HFFc6 (cell line): ENCODE measurements around the gene SLC26A11. TPM values are rescaled to one million over a fixed set of nuclear protein-coding genes. Genes with fewer than 3 reads are reported as not detected.

Source experiments
- DNase-seq: peaks from one replicate; pipeline ENCODE4 v3.0.0-alpha.2; 2018
- H3K27ac Mint-ChIP-seq: 2 replicates; pipeline ENCODE4 v1.8.0; 2020; ENCODE audit warnings: mild to moderate bottlenecking, mixed read lengths
- H3K27me3 Mint-ChIP-seq: 2 replicates; pipeline ENCODE4 v1.8.0; 2021; ENCODE audit warnings: mild to moderate bottlenecking, moderate library complexity, mixed read lengths; ENCODE audit not compliant: insufficient read depth
- H3K36me3 Mint-ChIP-seq: 2 replicates; pipeline ENCODE4 v1.8.0; 2021; ENCODE audit warnings: low read depth, mixed read lengths
- H3K4me1 Mint-ChIP-seq: 2 replicates; pipeline ENCODE4 v1.8.0; 2020; ENCODE audit warnings: low read depth, mixed read lengths
- H3K4me3 Mint-ChIP-seq: 2 replicates; pipeline ENCODE4 v1.8.0; 2020; ENCODE audit warnings: mild to moderate bottlenecking, moderate library complexity, mixed read lengths
- H3K9me3 Mint-ChIP-seq: 2 replicates; pipeline ENCODE4 v1.8.0; 2020; ENCODE audit warnings: mild to moderate bottlenecking, mixed read lengths
- CTCF ChIP-seq: fragments of 200-600 bp; sonication (generic); IDR thresholded peaks from 2 replicates; pipeline ENCODE4 v1.5.0; 2021; ENCODE audit warnings: antibody characterized with exemption, mild to moderate bottlenecking
- total RNA-seq, 6 experiments: library from RNA; stranded (reverse); fragmentation: NEBNext Ultra II Directional; extraction: Animal tissue kit (Norgen Biotek cat#: 25700); gene quantifications; 2 replicates in 1 of 6; 3 replicates in 5 of 6; pipeline ENCODE4 v1.2.3, GENCODE V29; 2021

The SLC26A11 gene
- total RNA-seq, 6 experiments from 2014 or later = 11.4 to 13.6 (median 12.5) TPM

DNA sequence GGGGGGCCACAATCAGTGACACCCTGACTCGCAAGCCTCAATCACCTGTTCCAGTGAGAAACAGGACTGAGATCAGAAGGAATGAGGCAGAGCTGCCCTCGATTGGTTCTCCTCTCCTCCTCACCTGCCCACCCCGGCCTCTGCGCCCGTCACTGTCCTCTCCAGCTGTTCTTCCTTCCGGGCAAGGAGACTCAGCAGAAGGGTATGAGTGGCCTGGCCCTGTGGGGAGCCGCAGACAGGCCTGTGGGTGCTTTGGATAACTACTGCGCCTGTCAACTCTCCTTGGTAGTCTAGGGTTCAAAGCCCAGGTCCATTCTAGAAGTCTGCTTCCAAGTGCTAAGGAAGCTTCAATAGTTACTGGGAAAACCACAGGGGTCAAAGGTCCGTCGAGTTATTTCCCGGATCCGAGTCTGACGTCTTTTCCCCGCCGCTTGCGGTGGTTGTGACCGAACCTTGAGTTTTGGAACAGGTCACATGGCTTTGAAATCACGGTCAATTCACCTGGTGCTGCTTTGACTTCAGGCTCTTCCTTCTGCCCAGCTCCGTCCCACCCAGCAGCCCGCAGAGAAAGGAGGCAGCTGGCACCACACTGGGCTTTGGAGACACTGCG lies 42.1 kb upstream of the SLC26A11 start:
- peaks cover 6% of the 10 kb centered on the region for H3K4me1 Mint-ChIP-seq
- H3K36me3 Mint-ChIP-seq = no peaks in the 10 kb centered on the region
- no peak overlapping the region for H3K27ac Mint-ChIP-seq
- DNase-seq = no peak
- no peak overlapping the region for H3K4me3 Mint-ChIP-seq
- TF ChIP-seq CTCF = no peak
- peaks cover 23% of the 10 kb centered on the region for H3K27me3 Mint-ChIP-seq
- H3K9me3 Mint-ChIP-seq = no peaks in the 10 kb centered on the region

- H3K27me3 Mint-ChIP-seq = peaks cover 19% of the 10 kb centered on the region
- H3K9me3 Mint-ChIP-seq = no peaks in the 10 kb centered on the region
- no peak overlapping the region for H3K4me3 Mint-ChIP-seq
- peaks cover 4% of the 10 kb centered on the region for H3K4me1 Mint-ChIP-seq
- DNase-seq = no peak
- no peak for TF ChIP-seq CTCF
- no peaks in the 10 kb centered on the region for H3K36me3 Mint-ChIP-seq
- H3K27ac Mint-ChIP-seq = no peak overlapping the region
These were observed 40.0 kb upstream of the SLC26A11 start for GRCh38 chr17:80180192-80180591.

DNA sequence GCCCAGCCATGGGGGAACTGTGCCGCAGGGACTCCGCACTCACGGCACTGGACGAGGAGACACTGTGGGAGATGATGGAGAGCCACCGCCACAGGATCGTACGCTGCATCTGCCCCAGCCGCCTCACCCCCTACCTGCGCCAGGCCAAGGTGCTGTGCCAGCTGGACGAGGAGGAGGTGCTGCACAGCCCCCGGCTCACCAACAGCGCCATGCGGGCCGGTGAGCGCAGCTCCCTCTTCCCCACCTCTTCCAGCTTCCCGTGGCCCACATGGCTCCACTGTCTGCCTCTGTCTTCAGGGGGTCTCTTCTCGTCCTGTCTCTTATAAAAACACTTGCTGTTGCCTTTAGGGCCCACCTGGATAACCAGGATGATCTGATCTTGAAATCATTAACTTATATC lies 38.8 kb upstream of the SLC26A11 start:
- Mint-ChIP-seq H3K36me3 (no peaks in the 10 kb centered on the region), H3K27ac (no peak overlapping the region), H3K9me3 (no peaks in the 10 kb centered on the region), H3K4me1 (no peaks in the 10 kb centered on the region), H3K4me3 (no peak overlapping the region), H3K27me3 (peaks cover 21% of the 10 kb centered on the region)
- TF ChIP-seq CTCF = no peak
- no peak for DNase-seq

GRCh38 chr17:80182118-80182844 lies 37.9 kb upstream of the SLC26A11 start:
- TF ChIP-seq CTCF = no peak
- Mint-ChIP-seq H3K27me3 (peaks cover 21% of the 10 kb centered on the region), H3K9me3 (no peaks in the 10 kb centered on the region), H3K4me3 (no peak overlapping the region), H3K4me1 (peaks cover 4% of the 10 kb centered on the region; the same call in 1 of the 2 replicates), H3K36me3 (no peaks in the 10 kb centered on the region), H3K27ac (no peak overlapping the region)
- DNase-seq = no peak

GRCh38 chr17:80182845-80183223 lies 37.4 kb upstream of the SLC26A11 start:
- no peak for DNase-seq
- no peak overlapping the region for H3K4me3 Mint-ChIP-seq
- no peaks in the 10 kb centered on the region for H3K36me3 Mint-ChIP-seq
- no peak overlapping the region for H3K27ac Mint-ChIP-seq
- H3K27me3 Mint-ChIP-seq = peaks cover 22% of the 10 kb centered on the region
- no peak for TF ChIP-seq CTCF
- H3K9me3 Mint-ChIP-seq = no peaks in the 10 kb centered on the region
- peaks cover 7% of the 10 kb centered on the region; the same call in 1 of the 2 replicates for H3K4me1 Mint-ChIP-seq
